Measurements from ENCODE around the gene TBX1. TPM values are rescaled to one million over a fixed set of nuclear protein-coding genes. Genes with fewer than 3 reads are reported as not detected.

TBX1 gene
- total RNA-seq, 1 donor from 2014 or later = not detected

DNA sequence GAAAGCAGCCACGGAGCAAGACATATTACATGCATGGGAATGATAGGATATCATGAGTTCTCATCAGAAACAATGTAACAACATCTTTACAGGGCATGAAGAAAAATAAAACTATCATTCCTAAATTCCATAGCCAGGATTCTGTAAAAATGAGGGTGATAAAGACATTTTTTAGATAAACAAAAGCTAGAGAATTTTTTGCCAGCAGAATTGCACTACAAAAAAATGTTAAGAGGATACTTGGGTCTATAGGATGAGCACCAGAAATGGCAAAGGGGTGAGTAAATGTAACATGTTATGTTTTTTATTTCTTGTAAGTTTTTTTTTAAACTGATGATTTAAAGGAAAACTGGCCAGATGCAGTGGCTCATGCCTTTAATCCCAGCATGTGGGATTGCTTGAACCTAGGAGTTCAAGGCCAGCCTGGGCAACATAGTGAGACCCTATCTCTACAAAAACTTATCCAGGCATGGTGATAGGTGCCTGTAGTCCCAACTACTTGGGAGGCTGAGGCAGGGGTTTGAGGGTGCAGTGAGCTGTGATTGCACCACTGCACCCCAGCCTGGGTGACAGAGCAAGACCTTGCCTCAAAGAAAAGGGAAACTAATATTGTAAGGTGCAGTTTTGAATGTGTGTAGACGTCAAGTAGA, 33.2 kb downstream of the TBX1 start:
- no peak overlapping the region for H3K27ac Mint-ChIP-seq (ENCODE audit: unreplicated experiment)
- H3K36me3 Mint-ChIP-seq (ENCODE audit: low read depth) = peaks cover 31% of the 10 kb centered on the region
- peaks cover 27% of the 10 kb centered on the region for H3K4me1 Mint-ChIP-seq
- no peak overlapping the region for H3K4me3 Mint-ChIP-seq
- no peaks in the 10 kb centered on the region for H3K27me3 Mint-ChIP-seq (ENCODE audit: low read depth)
- DNase-seq (ENCODE audit: low read depth, low spot score) = no peak
- TF ChIP-seq, protein P1, sequence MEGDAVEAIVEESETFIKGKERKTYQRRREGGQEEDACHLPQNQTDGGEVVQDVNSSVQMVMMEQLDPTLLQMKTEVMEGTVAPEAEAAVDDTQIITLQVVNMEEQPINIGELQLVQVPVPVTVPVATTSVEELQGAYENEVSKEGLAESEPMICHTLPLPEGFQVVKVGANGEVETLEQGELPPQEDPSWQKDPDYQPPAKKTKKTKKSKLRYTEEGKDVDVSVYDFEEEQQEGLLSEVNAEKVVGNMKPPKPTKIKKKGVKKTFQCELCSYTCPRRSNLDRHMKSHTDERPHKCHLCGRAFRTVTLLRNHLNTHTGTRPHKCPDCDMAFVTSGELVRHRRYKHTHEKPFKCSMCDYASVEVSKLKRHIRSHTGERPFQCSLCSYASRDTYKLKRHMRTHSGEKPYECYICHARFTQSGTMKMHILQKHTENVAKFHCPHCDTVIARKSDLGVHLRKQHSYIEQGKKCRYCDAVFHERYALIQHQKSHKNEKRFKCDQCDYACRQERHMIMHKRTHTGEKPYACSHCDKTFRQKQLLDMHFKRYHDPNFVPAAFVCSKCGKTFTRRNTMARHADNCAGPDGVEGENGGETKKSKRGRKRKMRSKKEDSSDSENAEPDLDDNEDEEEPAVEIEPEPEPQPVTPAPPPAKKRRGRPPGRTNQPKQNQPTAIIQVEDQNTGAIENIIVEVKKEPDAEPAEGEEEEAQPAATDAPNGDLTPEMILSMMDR (conservative IDR thresholded peaks at IDR 0.05) = no peak
- H3K9me3 Mint-ChIP-seq = peaks cover 10% of the 10 kb centered on the region

- Mint-ChIP-seq H3K4me1 (peaks cover 27% of the 10 kb centered on the region), H3K4me3 (no peak overlapping the region), H3K36me3 (ENCODE audit: low read depth) (peaks cover 21% of the 10 kb centered on the region), H3K27me3 (ENCODE audit: low read depth) (no peaks in the 10 kb centered on the region), H3K9me3 (peaks cover 3% of the 10 kb centered on the region), H3K27ac (ENCODE audit: unreplicated experiment) (peak overlapping the region; percentile 22)
- TF ChIP-seq, protein P1 (conservative IDR thresholded peaks at IDR 0.05) = no peak
- no peak for DNase-seq (ENCODE audit: low read depth, low spot score)
Measured at GRCh38 chr22:19795617-19796008, 35.0 kb downstream of the TBX1 start.

DNA sequence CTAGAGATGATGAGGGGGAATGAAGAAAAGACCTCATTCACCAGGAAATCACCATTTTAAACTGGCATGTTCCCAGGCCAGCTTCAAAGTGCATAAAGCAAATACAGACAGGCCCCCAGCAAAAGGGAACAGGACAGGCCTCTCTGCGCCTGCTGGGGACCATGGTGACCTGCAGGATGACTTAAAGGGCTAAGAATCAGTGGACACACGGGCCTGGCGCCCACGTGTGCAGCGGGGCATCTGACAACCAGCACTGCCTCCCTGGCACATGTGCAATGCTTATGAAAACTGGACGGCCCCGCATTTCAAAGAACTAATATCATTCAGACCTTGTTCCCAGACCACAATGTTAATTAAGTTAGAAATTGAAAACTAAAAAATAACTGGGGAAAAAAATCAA, 35.6 kb downstream of the TBX1 start:
- peaks cover 20% of the 10 kb centered on the region for H3K36me3 Mint-ChIP-seq (ENCODE audit: low read depth)
- no peak overlapping the region for H3K4me3 Mint-ChIP-seq
- peaks cover 27% of the 10 kb centered on the region for H3K4me1 Mint-ChIP-seq
- no peak for DNase-seq (ENCODE audit: low read depth, low spot score)
- TF ChIP-seq, protein P1 (conservative IDR thresholded peaks at IDR 0.05) = no peak
- no peaks in the 10 kb centered on the region for H3K27me3 Mint-ChIP-seq (ENCODE audit: low read depth)
- no peak overlapping the region for H3K27ac Mint-ChIP-seq (ENCODE audit: unreplicated experiment)
- peaks cover 3% of the 10 kb centered on the region for H3K9me3 Mint-ChIP-seq

DNA sequence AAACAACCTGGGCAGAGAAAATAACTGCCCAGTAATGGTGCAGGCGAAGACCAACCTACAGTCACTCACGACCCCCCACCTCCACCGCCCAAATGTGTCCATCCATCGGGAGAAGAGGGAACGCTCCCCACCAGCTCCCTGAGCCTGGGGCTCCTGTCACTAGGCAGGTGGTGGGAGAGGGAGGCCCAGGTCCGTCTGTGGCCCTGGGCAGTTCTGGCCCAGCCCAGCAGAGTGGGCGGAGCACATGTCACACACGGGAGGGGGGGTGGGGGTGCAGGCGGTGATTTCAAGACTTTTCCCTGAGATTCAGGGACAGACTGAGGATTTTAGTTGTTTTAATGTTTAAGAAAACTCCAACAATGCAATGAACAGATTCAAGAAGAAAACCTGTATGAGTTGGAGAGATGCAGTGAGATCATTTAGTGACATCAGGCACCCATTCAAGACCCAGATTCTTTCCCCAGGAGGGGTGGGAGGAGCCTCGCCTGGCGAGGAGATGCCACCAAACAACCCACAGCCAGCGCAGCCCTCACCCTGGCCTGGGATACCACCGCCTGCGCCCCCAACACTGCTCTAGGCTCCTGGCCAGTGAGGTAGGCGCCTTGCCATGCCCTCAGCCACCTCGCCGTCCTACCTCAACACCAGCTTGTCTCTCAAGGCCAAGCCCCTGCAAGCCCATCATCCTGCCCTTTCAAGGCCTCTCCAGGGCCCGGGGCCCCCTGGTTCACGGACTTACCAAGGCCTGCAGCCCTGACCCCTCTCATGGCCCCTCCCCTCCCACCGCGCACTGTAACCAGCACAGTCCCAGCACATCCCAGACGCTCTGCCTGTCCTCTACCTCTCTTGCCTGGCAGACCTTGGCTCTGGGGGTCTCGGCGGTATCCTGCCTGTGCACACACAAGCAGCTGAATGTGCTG, 36.8 kb downstream of the TBX1 start:
- Mint-ChIP-seq H3K36me3 (ENCODE audit: low read depth) (peaks cover 10% of the 10 kb centered on the region), H3K27me3 (ENCODE audit: low read depth) (no peaks in the 10 kb centered on the region), H3K4me3 (no peak overlapping the region), H3K27ac (ENCODE audit: unreplicated experiment) (no peak overlapping the region), H3K9me3 (no peaks in the 10 kb centered on the region), H3K4me1 (peaks cover 27% of the 10 kb centered on the region)
- DNase-seq (ENCODE audit: low read depth, low spot score) = no peak
- TF ChIP-seq, protein P1 (conservative IDR thresholded peaks at IDR 0.05) = no peak

GRCh38 chr22:19798003-19798665, 37.6 kb downstream of the TBX1 start:
- TF ChIP-seq, protein P1 (conservative IDR thresholded peaks at IDR 0.05) = no peak
- Mint-ChIP-seq H3K4me3 (no peak overlapping the region), H3K9me3 (no peaks in the 10 kb centered on the region), H3K36me3 (ENCODE audit: low read depth) (peaks cover 6% of the 10 kb centered on the region), H3K4me1 (peaks cover 27% of the 10 kb centered on the region), H3K27ac (ENCODE audit: unreplicated experiment) (no peak overlapping the region), H3K27me3 (ENCODE audit: low read depth) (no peaks in the 10 kb centered on the region)
- DNase-seq (ENCODE audit: low read depth, low spot score) = no peak
